Lung (tissue), 12 donors: Measurements from ENCODE around the gene OSBPL9. TPM values are rescaled to one million over a fixed set of nuclear protein-coding genes. Genes with fewer than 3 reads are reported as not detected.

Experiments
- ATAC-seq: fragments of 200-7000 bp; cut with Tn5 transposase; one replicate; pipeline ENCODE4 v1.9.1; 2020; ENCODE audit warnings: moderate number of reproducible peaks; ENCODE audit not compliant: insufficient read depth, low FRiP score
- DNase-seq, 3 donors: peaks; one replicate each; pipeline ENCODE4 v3.0.0-alpha.2; 2013 to 2017
- H3K27ac ChIP-seq, 2 donors: one replicate each; pipeline ENCODE4 v1.5.1; 2013; ENCODE audit warnings: mild to moderate bottlenecking in 2 of 2, moderate library complexity in 2 of 2, control low read depth in 1 of 2, inconsistent platforms in 1 of 2, low read depth in 1 of 2, low read length in 1 of 2
- H3K27me3 ChIP-seq, 3 donors: one replicate each; pipeline ENCODE4 v1.5.1; 2013; ENCODE audit warnings: low read length in 2 of 3; ENCODE audit not compliant: control insufficient read depth in 3 of 3, insufficient read depth in 3 of 3
- H3K36me3 ChIP-seq, 4 donors: one replicate each; pipeline ENCODE4 v1.5.1; 2013; ENCODE audit warnings: low read length in 4 of 4, mild to moderate bottlenecking in 1 of 4, moderate library complexity in 1 of 4; ENCODE audit not compliant: control insufficient read depth in 4 of 4, insufficient read depth in 4 of 4
- H3K4me1 ChIP-seq, 5 donors: one replicate each; pipeline ENCODE4 v1.5.1; 2013; ENCODE audit warnings: low read length in 5 of 5, mild to moderate bottlenecking in 2 of 5, moderate library complexity in 1 of 5; ENCODE audit not compliant: control insufficient read depth in 5 of 5, insufficient read depth in 5 of 5
- H3K4me3 ChIP-seq: one replicate; pipeline ENCODE4 v1.5.1; 2013; ENCODE audit warnings: mild to moderate bottlenecking, control low read depth, moderate library complexity
- H3K9ac ChIP-seq, 2 donors: one replicate each; pipeline ENCODE4 v1.5.1; 2013; ENCODE audit warnings: low read length in 2 of 2, control low read depth in 1 of 2; ENCODE audit not compliant: insufficient read depth in 1 of 2
- H3K9me3 ChIP-seq, 4 donors: one replicate each; pipeline ENCODE4 v1.5.1; 2013; ENCODE audit warnings: low read length in 3 of 4, mild to moderate bottlenecking in 1 of 4, moderate library complexity in 1 of 4; ENCODE audit not compliant: control insufficient read depth in 4 of 4, insufficient read depth in 3 of 4
- WGBS, 2 donors: extraction: QIAGEN DNeasy Blood & Tissue Kit; methylation state at CpG; one replicate each; pipeline ENCODE4 v1.1.7; 2013; 5-methylcytosine and 5-hydroxymethylcytosine counted together
- polyA plus RNA-seq, 2 donors: library from polyadenylated mRNA; stranded (reverse); fragments of 200-250 nt; gene quantifications; one replicate each; pipeline ENCODE4 v1.2.1, GENCODE V29; 2013
- total RNA-seq, 2 donors: library from RNA; depleted of rRNA in 1 of 2; stranded (reverse); fragments of >200 nt in 1 of 2; gene quantifications; one replicate each; pipeline ENCODE4 v1.2.1, GENCODE V29; 2014 to 2021
- TF ChIP-seq, protein P1 (sequence below): IDR thresholded peaks from 2 replicates; pipeline ENCODE4 v1.5.1; 2012; ENCODE audit warnings: mild to moderate bottlenecking; ENCODE audit errors: control extremely low read depth, extremely low read depth
- donor health status: control.
- donor health status: control.
- donor health status: Bipolar disorder and iron deficiency.
- donor health status: healthy.
- donor health status: DM: yes; HTN: yes; CAD: no.

Gene OSBPL9
- total and polyA plus RNA-seq, 4 donors: 36.8 to 135 (median 72.4) TPM

- Histone ChIP-seq H3K27ac (no peak overlapping the region), H3K4me1 (peaks cover 0 to 13% (median 0%) of the 10 kb centered on the region in 5 donors), H3K4me3 (no peak overlapping the region), H3K9ac (no peak overlapping the region), H3K27me3 (no peaks in the 10 kb centered on the region), H3K36me3 (no peaks in the 10 kb centered on the region), H3K9me3 (peaks cover 0 to 2% (median 0%) of the 10 kb centered on the region in 4 donors)
- DNase-seq (no peak), ATAC-seq (no peak)
- WGBS, 2 donors: 54 to 56% methylated on average over 3 of the region's 3 CpGs
- TF ChIP-seq, protein P1, sequence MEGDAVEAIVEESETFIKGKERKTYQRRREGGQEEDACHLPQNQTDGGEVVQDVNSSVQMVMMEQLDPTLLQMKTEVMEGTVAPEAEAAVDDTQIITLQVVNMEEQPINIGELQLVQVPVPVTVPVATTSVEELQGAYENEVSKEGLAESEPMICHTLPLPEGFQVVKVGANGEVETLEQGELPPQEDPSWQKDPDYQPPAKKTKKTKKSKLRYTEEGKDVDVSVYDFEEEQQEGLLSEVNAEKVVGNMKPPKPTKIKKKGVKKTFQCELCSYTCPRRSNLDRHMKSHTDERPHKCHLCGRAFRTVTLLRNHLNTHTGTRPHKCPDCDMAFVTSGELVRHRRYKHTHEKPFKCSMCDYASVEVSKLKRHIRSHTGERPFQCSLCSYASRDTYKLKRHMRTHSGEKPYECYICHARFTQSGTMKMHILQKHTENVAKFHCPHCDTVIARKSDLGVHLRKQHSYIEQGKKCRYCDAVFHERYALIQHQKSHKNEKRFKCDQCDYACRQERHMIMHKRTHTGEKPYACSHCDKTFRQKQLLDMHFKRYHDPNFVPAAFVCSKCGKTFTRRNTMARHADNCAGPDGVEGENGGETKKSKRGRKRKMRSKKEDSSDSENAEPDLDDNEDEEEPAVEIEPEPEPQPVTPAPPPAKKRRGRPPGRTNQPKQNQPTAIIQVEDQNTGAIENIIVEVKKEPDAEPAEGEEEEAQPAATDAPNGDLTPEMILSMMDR: no peak
Measured at GRCh38 chr1:51578383-51579109, 38.3 kb upstream of the OSBPL9 start.

DNA sequence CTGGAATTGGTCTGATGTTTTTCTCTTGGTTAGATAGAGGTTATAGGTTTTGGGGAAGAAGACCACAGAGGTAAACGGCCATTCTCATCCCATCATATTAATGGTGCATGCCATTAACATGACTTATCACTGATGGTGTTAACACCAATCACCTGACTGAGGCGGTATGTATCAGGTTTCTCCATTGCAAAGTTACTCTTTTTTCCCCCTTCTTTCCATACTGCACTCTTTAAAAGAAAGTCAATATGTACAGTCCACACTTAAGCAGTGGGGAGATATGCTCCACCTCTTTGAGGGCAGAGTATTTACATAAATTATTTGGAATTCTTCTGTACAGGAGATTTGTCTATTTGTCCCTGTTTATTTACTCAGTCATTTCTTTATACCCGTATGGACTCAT lies 35.7 kb upstream of the OSBPL9 start:
- ATAC-seq: no peak
- Histone ChIP-seq H3K4me3 (no peak overlapping the region), H3K9ac (no peak overlapping the region), H3K27me3 (no peaks in the 10 kb centered on the region), H3K36me3 (no peaks in the 10 kb centered on the region), H3K27ac (no peak overlapping the region), H3K4me1 (peaks cover 0 to 13% (median 0%) of the 10 kb centered on the region in 5 donors), H3K9me3 (peaks cover 0 to 3% (median 0%) of the 10 kb centered on the region in 4 donors)
- peak in 2 of 3 donors; percentile 34 to 69 for DNase-seq
- 67 to 78% methylated on average over 3 of the region's 3 CpGs for WGBS, 2 donors
- TF ChIP-seq, protein P1: no peak

DNA sequence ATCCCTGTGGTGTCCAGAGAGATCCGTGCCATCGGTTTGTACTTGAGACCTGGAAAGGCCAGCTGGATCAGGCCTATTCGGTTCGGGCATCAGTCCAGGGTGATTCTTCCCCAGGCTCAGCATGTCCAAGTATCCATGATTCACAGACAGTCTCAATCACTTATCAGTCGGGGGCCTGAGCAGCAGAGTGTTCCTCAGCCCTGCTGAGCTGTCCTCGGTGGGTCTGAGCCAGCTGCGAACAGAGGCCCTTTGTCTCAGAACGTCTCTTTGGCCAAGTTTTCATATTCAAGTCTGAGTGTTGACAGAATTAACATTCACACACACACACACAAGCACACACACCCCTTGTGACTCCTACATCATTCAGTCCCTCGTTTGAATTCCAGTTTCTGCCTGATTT lies 33.4 kb upstream of the OSBPL9 start:
- Histone ChIP-seq H3K9ac (no peak overlapping the region), H3K9me3 (peaks cover 0 to 3% (median 0%) of the 10 kb centered on the region in 4 donors), H3K27me3 (no peaks in the 10 kb centered on the region), H3K4me1 (peaks cover 0 to 12% (median 0%) of the 10 kb centered on the region in 5 donors), H3K36me3 (no peaks in the 10 kb centered on the region), H3K4me3 (no peak overlapping the region), H3K27ac (peak overlapping the region in 1 of 2 donors; percentile 48)
- DNase-seq (peak; percentile 77 to 96 (median 90)), ATAC-seq (peak; percentile 58)
- WGBS, 2 donors: 67 to 84% methylated on average over 9 of the region's 9 CpGs
- TF ChIP-seq, protein P1: no peak
